GM12891 (cell line): ENCODE results near the gene UNC119B.

Experiments
- DNase-seq: peaks from one replicate; pipeline ENCODE4 v3.0.0; 2011; ENCODE audit warnings: low spot score; ENCODE audit not compliant: insufficient read length
- FAIRE-seq: peaks from 2 replicates; lab custom pipeline; 2011; peaks lifted over from hg19 to GRCh38; lab: Jason Lieb, UNC
- PAX5 ChIP-seq: IDR thresholded peaks from 2 replicates; pipeline ENCODE4 v1.6.1; 2011; ENCODE audit warnings: low read length, moderate library complexity, mild to moderate bottlenecking; ENCODE audit not compliant: insufficient read depth, severe bottlenecking
- POLR2A ChIP-seq: IDR thresholded peaks from 2 replicates; pipeline ENCODE4 v1.6.1; 2011; ENCODE audit warnings: low read depth, low read length, control low read depth
- POLR2AphosphoS5 ChIP-seq: IDR thresholded peaks from 2 replicates; pipeline ENCODE4 v1.6.1; 2011; ENCODE audit warnings: low read depth, low read length, control low read depth
- POU2F2 ChIP-seq: IDR thresholded peaks from 2 replicates; pipeline ENCODE4 v1.6.1; 2011; ENCODE audit warnings: low read depth, mild to moderate bottlenecking, control low read depth, low read length, moderate library complexity
- SPI1 ChIP-seq: IDR thresholded peaks from 2 replicates; pipeline ENCODE4 v1.6.1; 2011; ENCODE audit warnings: low read depth, low read length, control low read depth
- TAF1 ChIP-seq: IDR thresholded peaks from 2 replicates; pipeline ENCODE4 v1.6.1; 2011; ENCODE audit warnings: low read depth, low read length, control low read depth

The UNC119B gene

GRCh38 chr12:120763250-120763649 lies 53.0 kb downstream of the UNC119B start:
- TF ChIP-seq PAX5: no peak
- TF ChIP-seq POLR2A: no peak
- DNase-seq (no peak), FAIRE-seq (no peak)

- DNase-seq (no peak), FAIRE-seq (no peak)
- TF ChIP-seq POU2F2 (no peak), SPI1 (no peak), POLR2A (no peak), POLR2AphosphoS5 (no peak), TAF1 (no peak), PAX5 (no peak)
Measured at GRCh38 chr12:120764816-120765215, 54.6 kb downstream of the UNC119B start.

- FAIRE-seq: no peak
- no peak for TF ChIP-seq SPI1
- no peak for TF ChIP-seq POU2F2
- no peak for DNase-seq
Measured at GRCh38 chr12:120766566-120766965, 56.3 kb downstream of the UNC119B start.

DNA sequence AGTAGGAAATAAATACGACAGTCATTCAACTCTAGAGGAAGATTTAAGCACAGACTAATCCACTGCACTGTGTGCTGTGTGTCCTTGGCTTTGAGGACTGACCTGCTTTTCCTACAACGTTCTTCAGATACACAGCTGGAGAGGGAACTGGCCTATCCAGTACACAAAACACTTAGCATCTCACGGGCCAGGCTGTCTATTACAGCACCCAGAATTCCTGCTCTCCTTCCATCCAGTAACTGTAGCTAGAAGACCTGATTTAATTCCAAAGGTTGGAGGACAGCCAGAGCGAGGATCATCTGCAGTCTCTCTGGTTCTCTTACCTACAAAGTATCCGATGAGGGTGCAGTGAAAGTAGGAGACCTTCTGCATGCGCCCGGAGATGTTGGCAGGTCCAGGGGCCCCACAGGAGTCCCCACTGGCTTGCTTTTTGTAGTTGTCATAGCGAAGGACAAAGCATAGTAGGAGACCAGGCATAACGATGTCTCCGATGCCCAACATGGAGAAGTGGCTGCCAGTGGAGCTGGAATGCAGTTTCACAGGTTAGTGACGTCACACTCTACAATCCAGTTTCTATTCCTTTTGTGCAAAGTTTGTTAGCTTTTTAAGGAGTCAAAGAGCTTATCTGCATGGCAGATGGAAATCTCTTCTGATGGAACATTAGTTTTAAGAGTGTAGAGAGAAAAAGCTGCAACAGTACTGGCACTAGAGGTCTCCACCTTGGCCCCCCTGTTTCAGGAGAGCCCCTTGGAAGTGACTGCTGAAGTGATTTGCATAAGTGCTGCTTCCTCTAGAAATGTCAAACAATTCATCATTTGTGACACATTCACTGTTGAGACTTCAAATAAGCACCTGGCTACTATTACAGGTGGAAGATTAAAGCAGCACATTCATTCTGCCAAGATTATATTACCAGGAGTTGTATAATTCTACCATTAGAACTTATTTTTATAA lies 57.1 kb downstream of the UNC119B start:
- DNase-seq: no peak
- TF ChIP-seq POLR2AphosphoS5: no peak
- TF ChIP-seq POU2F2: peak; percentile 65; the same call in 1 of the 2 replicates
- peak; percentile 58 for FAIRE-seq

GRCh38 chr12:120771097-120771496 lies 60.8 kb downstream of the UNC119B start:
- DNase-seq: no peak
- no peak for TF ChIP-seq POU2F2
- no peak for TF ChIP-seq POLR2AphosphoS5
- no peak for TF ChIP-seq POLR2A
- no peak for TF ChIP-seq SPI1
- TF ChIP-seq PAX5: no peak
- no peak for TF ChIP-seq TAF1
- FAIRE-seq: no peak
